GM21723 (cell line): ENCODE results near the gene SMARCC2.
A peak's percentile ranks its signal among the peaks of the same experiment; 100 is the strongest.
"Not testable (repeated sequence)": the region's sequence is repeated elsewhere in the genome, so short reads cannot be mapped to it uniquely, and the experiment has no call there.

Source experiments
- ATAC-seq: cut with Tn5 transposase; IDR thresholded peaks from one replicate; pipeline ENCODE4 v1.9.1; 2021; ENCODE audit warnings: mild to moderate bottlenecking, moderate library complexity; ENCODE audit not compliant: unreplicated experiment

The SMARCC2 gene

GRCh38 chr12:56212361-56212760 lies 23.1 kb upstream of the SMARCC2 start:
- ATAC-seq: no peak

- no peak for ATAC-seq
Measured at GRCh38 chr12:56208006-56208405, 18.7 kb upstream of the SMARCC2 start.

- no peak for ATAC-seq
Measured at GRCh38 chr12:56206452-56207166, 17.3 kb upstream of the SMARCC2 start.

GRCh38 chr12:56205445-56205844 lies 16.2 kb upstream of the SMARCC2 start:
- no peak for ATAC-seq

GRCh38 chr12:56204275-56204674 lies 15.0 kb upstream of the SMARCC2 start:
- ATAC-seq: no peak

- no peak for ATAC-seq
Measured at GRCh38 chr12:56202838-56203237, 13.6 kb upstream of the SMARCC2 start.

GRCh38 chr12:56202366-56202765 lies 13.1 kb upstream of the SMARCC2 start:
- ATAC-seq: no peak

- no peak for ATAC-seq
Measured at GRCh38 chr12:56198836-56199235, 9.6 kb upstream of the SMARCC2 start.

GRCh38 chr12:56197921-56198635 lies 8.8 kb upstream of the SMARCC2 start:
- no peak for ATAC-seq

GRCh38 chr12:56196818-56197550 lies 7.7 kb upstream of the SMARCC2 start:
- ATAC-seq: not testable (repeated sequence)

GRCh38 chr12:56193025-56193578 lies 3.8 kb upstream of the SMARCC2 start:
- no peak for ATAC-seq

GRCh38 chr12:56192582-56192981 lies 3.3 kb upstream of the SMARCC2 start:
- no peak for ATAC-seq

GRCh38 chr12:56190695-56191155 lies 1.4 kb upstream of the SMARCC2 start:
- no peak for ATAC-seq

- ATAC-seq: peak; percentile 30
Measured at GRCh38 chr12:56189918-56190694, 823 bp upstream of the SMARCC2 start.

- ATAC-seq: peak; percentile 10
Measured at GRCh38 chr12:56188778-56189098, 545 bp downstream of the SMARCC2 start.

GRCh38 chr12:56188131-56188777 lies 1.0 kb downstream of the SMARCC2 start:
- no peak for ATAC-seq

- no peak for ATAC-seq
Measured at GRCh38 chr12:56186957-56187356, 2.3 kb downstream of the SMARCC2 start.

GRCh38 chr12:56178347-56178746 lies 10.9 kb downstream of the SMARCC2 start:
- ATAC-seq: no peak

GRCh38 chr12:56172839-56173238 lies 16.4 kb downstream of the SMARCC2 start:
- ATAC-seq: no peak

- no peak for ATAC-seq
Measured at GRCh38 chr12:56169229-56169759, 20.0 kb downstream of the SMARCC2 start.
